DMS153 treated with DMSO at 0.1 percent for 48 hours (cell line): Measurements from ENCODE around the gene SCUBE1.
A peak's percentile ranks its signal among the peaks of the same experiment; 100 is the strongest.

ENCODE experiments used
- DNase-seq: peaks from one replicate; lab custom pipeline; 2025; ENCODE audit not compliant: unreplicated experiment; lab: John Stamatoyannopoulos, UW

The SCUBE1 gene

GRCh38 chr22:43162412-43163150, 180.6 kb downstream of the SCUBE1 start:
- DNase-seq: no peak

GRCh38 chr22:43160497-43161126, 182.6 kb downstream of the SCUBE1 start:
- no peak for DNase-seq

GRCh38 chr22:43159484-43160178, 183.5 kb downstream of the SCUBE1 start:
- peak; percentile 9 for DNase-seq

- DNase-seq: no peak
These were observed 184.2 kb downstream of the SCUBE1 start for GRCh38 chr22:43158778-43159483.

GRCh38 chr22:43157874-43158546, 185.2 kb downstream of the SCUBE1 start:
- no peak for DNase-seq

GRCh38 chr22:43156413-43156812, 186.8 kb downstream of the SCUBE1 start:
- DNase-seq: no peak

GRCh38 chr22:43155789-43156188, 187.4 kb downstream of the SCUBE1 start:
- no peak for DNase-seq

GRCh38 chr22:43154887-43155536, 188.2 kb downstream of the SCUBE1 start:
- no peak for DNase-seq

- DNase-seq: no peak
These were observed 189.3 kb downstream of the SCUBE1 start for GRCh38 chr22:43153899-43154298.

GRCh38 chr22:43152357-43153071, 190.7 kb downstream of the SCUBE1 start:
- peak; percentile 2 for DNase-seq

GRCh38 chr22:43152003-43152356, 191.2 kb downstream of the SCUBE1 start:
- DNase-seq: no peak

GRCh38 chr22:43151251-43152002, 191.7 kb downstream of the SCUBE1 start, which contains the start of gene TSPO:
Gene TSPO (plus strand): TSS chr22:43151559. CDS start chr22:43159239, 7,680 bp downstream.
- DNase-seq: peak; percentile 7

GRCh38 chr22:43150731-43151206, 192.4 kb downstream of the SCUBE1 start:
- DNase-seq: no peak

GRCh38 chr22:43148581-43148980, 194.6 kb downstream of the SCUBE1 start:
- DNase-seq: no peak

GRCh38 chr22:43147821-43148220, 195.4 kb downstream of the SCUBE1 start:
- no peak for DNase-seq
